HS-5 (cell line): ENCODE measurements around the gene STPG3.
"Not testable (repeated sequence)": the region's sequence is repeated elsewhere in the genome, so short reads cannot be mapped to it uniquely, and the experiment has no call there.

Source experiments
- DNase-seq: peaks from one replicate; pipeline ENCODE4 v3.0.0-alpha.2; 2012; ENCODE audit warnings: low read depth

STPG3 gene

GRCh38 chr9:137245450-137246421 lies 5.3 kb upstream of the STPG3 start:
- no peak for DNase-seq

GRCh38 chr9:137247135-137247915 lies 3.8 kb upstream of the STPG3 start:
- no peak for DNase-seq

GRCh38 chr9:137247916-137248175 lies 3.2 kb upstream of the STPG3 start:
- DNase-seq = no peak

- no peak for DNase-seq
Measured at GRCh38 chr9:137250329-137251193, 525 bp upstream of the STPG3 start.

GRCh38 chr9:137251490-137252268 lies 593 bp downstream of the STPG3 start:
- no peak for DNase-seq

GRCh38 chr9:137252555-137253506 lies 1.7 kb downstream of the STPG3 start:
- no peak for DNase-seq

GRCh38 chr9:137253717-137254623 lies 2.9 kb downstream of the STPG3 start:
- DNase-seq = no peak

- DNase-seq = no peak
Measured at GRCh38 chr9:137254624-137255447, 3.8 kb downstream of the STPG3 start, which contains the start of gene NELFB. Gene NELFB (plus strand): TSS chr9:137255327.

GRCh38 chr9:137255448-137256114 lies 4.5 kb downstream of the STPG3 start:
- no peak for DNase-seq

GRCh38 chr9:137256362-137256761 lies 5.3 kb downstream of the STPG3 start:
- no peak for DNase-seq

GRCh38 chr9:137256856-137257255 lies 5.8 kb downstream of the STPG3 start:
- DNase-seq = no peak

- not testable (repeated sequence) for DNase-seq
Measured at GRCh38 chr9:137262173-137262908, 11.3 kb downstream of the STPG3 start.

- DNase-seq = no peak
Measured at GRCh38 chr9:137262909-137263285, 11.8 kb downstream of the STPG3 start.

- DNase-seq = no peak
Measured at GRCh38 chr9:137263506-137263905, 12.4 kb downstream of the STPG3 start.

- DNase-seq = no peak
Measured at GRCh38 chr9:137264067-137264466, 13.0 kb downstream of the STPG3 start.

GRCh38 chr9:137265496-137266161 lies 14.5 kb downstream of the STPG3 start:
- no peak for DNase-seq

GRCh38 chr9:137266162-137266527 lies 15.1 kb downstream of the STPG3 start:
- DNase-seq = no peak
